Esophagus muscularis mucosa (tissue), 4 donors: ENCODE measurements around the gene PCDH15. TPM values are rescaled to one million over a fixed set of nuclear protein-coding genes. Genes with fewer than 3 reads are reported as not detected.

Source experiments
- DNase-seq: peaks from one replicate; pipeline ENCODE4 v3.0.0-alpha.2; 2017; ENCODE audit errors: extremely low spot score
- H3K27ac ChIP-seq, 4 donors: fragments of 200-600 bp; sonication (generic); replicated peaks in 1 of 4; 1 replicate in 3 of 4; 2 replicates in 1 of 4; pipeline ENCODE4 v1.5.1; 2016 to 2019; ENCODE audit warnings: mild to moderate bottlenecking in 1 of 4
- H3K27me3 ChIP-seq, 4 donors: fragments of 200-600 bp; sonication (generic); one replicate each; pipeline versions ENCODE4 v1.5.1 to v1.6.0; 2016 to 2019
- H3K36me3 ChIP-seq, 4 donors: fragments of 200-600 bp; sonication (generic); one replicate each; pipeline ENCODE4 v1.5.1; 2016 to 2019
- H3K4me1 ChIP-seq, 4 donors: fragments of 200-600 bp; sonication (generic); one replicate each; pipeline ENCODE4 v1.5.1; 2016 to 2019
- H3K4me3 ChIP-seq, 4 donors: fragments of 200-600 bp; sonication (generic); 1 replicate in 2 of 4; 2 replicates in 2 of 4; pipeline ENCODE4 v1.5.1; 2016 to 2019; ENCODE audit warnings: mild to moderate bottlenecking in 4 of 4, moderate library complexity in 1 of 4
- H3K9me3 ChIP-seq, 4 donors: fragments of 200-600 bp; sonication (generic); 1 replicate in 3 of 4; 2 replicates in 1 of 4; pipeline ENCODE4 v1.5.1; 2016 to 2019
- EP300 ChIP-seq: sonication (generic); formaldehyde crosslinking; IDR thresholded peaks from one replicate; pipeline ENCODE4 v1.6.1; 2017; ENCODE audit warnings: antibody characterized with exemption
- POLR2A ChIP-seq: fragments of 450-650 bp; IDR thresholded peaks from one replicate; pipeline ENCODE4 v1.6.1; 2017; ENCODE audit warnings: antibody characterized with exemption, moderate library complexity, mild to moderate bottlenecking, low read depth
- POLR2AphosphoS5 ChIP-seq, 2 donors: sonication (generic); formaldehyde crosslinking; IDR thresholded peaks; one replicate each; pipeline ENCODE4 v1.6.1; 2017; ENCODE audit warnings: antibody characterized with exemption in 2 of 2
- WGBS: methylation state at CpG from one replicate; pipeline ENCODE4 v1.1.5; 2018; 5-methylcytosine and 5-hydroxymethylcytosine counted together
- intact Hi-C: fragments of 100-400 bp; cut with DNase I; formaldehyde crosslinking; loops from one replicate; pipeline ENCODE4 v1.15.1; 2023
- total RNA-seq, 4 donors: library from RNA; depleted of rRNA; stranded (reverse); fragments of >200 nt; gene quantifications; one replicate each; pipeline versions ENCODE4 v1.1.0 to v1.2.1, GENCODE V29; 2016
- TF ChIP-seq, protein P1 (sequence below), 3 experiments: fragments of 200-600 bp in 2 of 3; fragments of 450-650 bp in 1 of 3; sonication (generic) in 2 of 3; IDR thresholded peaks; one replicate each; pipeline ENCODE4 v1.5.1; 2017 to 2019; ENCODE audit warnings: antibody characterized with exemption in 3 of 3, mild to moderate bottlenecking in 2 of 3, moderate library complexity in 1 of 3

Gene PCDH15
- total RNA-seq, 4 donors from 2014 or later = 0.13 to 0.50 TPM; not detected in 2

DNA sequence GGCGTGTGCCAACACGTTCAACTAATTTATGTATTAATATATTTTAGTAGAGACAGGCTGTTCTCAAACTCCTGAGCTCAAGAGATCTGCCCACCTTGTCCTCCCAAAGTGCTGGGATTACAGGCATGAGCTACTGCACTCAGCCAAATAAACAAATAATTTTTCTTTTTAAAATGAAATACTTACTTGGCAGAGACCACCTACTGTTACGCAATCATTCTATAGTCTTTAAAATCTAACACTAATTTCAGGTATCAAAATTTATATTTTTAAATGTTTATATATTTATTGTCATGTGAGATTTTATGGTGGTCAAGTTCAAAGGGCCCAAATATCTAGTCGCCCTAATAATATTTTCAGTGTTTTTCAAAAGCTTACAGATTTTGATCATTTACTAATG is 323.3 kb downstream of the PCDH15 start:
- Histone ChIP-seq H3K36me3 (no peaks in the 10 kb centered on the region), H3K4me3 (no peak overlapping the region), H3K4me1 (no peaks in the 10 kb centered on the region), H3K27me3 (no peaks in the 10 kb centered on the region), H3K27ac (no peak overlapping the region), H3K9me3 (no peaks in the 10 kb centered on the region)
- DNase-seq = no peak
- 84% methylated on average over 4 of the region's 4 CpGs for WGBS
- intact Hi-C loops = no loop called here
- no peak for TF ChIP-seq POLR2AphosphoS5 (IDR thresholded peaks at IDR 0.05)
- TF ChIP-seq, protein P1, sequence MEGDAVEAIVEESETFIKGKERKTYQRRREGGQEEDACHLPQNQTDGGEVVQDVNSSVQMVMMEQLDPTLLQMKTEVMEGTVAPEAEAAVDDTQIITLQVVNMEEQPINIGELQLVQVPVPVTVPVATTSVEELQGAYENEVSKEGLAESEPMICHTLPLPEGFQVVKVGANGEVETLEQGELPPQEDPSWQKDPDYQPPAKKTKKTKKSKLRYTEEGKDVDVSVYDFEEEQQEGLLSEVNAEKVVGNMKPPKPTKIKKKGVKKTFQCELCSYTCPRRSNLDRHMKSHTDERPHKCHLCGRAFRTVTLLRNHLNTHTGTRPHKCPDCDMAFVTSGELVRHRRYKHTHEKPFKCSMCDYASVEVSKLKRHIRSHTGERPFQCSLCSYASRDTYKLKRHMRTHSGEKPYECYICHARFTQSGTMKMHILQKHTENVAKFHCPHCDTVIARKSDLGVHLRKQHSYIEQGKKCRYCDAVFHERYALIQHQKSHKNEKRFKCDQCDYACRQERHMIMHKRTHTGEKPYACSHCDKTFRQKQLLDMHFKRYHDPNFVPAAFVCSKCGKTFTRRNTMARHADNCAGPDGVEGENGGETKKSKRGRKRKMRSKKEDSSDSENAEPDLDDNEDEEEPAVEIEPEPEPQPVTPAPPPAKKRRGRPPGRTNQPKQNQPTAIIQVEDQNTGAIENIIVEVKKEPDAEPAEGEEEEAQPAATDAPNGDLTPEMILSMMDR (IDR thresholded peaks at IDR 0.05) = no peak
- TF ChIP-seq EP300 = no peak
- TF ChIP-seq POLR2A = no peak

- TF ChIP-seq POLR2A (no peak), EP300 (no peak), POLR2AphosphoS5 (IDR thresholded peaks at IDR 0.05) (no peak)
- TF ChIP-seq, protein P1 (IDR thresholded peaks at IDR 0.05) = no peak
- 100% methylated on average over 1 of the region's 1 CpG for WGBS
- H3K4me3 ChIP-seq = no peak overlapping the region
Observed at GRCh38 chr10:54470324-54470631, 330.8 kb downstream of the PCDH15 start.

GRCh38 chr10:54469587-54470323 is 331.3 kb downstream of the PCDH15 start:
- H3K9me3 ChIP-seq = no peaks in the 10 kb centered on the region
- H3K4me3 ChIP-seq = no peak overlapping the region
- H3K27ac ChIP-seq = no peak overlapping the region
- no peaks in the 10 kb centered on the region for H3K27me3 ChIP-seq
- no peak for DNase-seq
- TF ChIP-seq, protein P1 (IDR thresholded peaks at IDR 0.05) = no peak
- TF ChIP-seq POLR2A (no peak), EP300 (no peak), POLR2AphosphoS5 (IDR thresholded peaks at IDR 0.05) (no peak)
- intact Hi-C loops = no loop called here
- 91% methylated on average over 8 of the region's 8 CpGs for WGBS
- H3K36me3 ChIP-seq = no peaks in the 10 kb centered on the region
- no peaks in the 10 kb centered on the region for H3K4me1 ChIP-seq

More at GRCh38 chr10:54470324-54470631, 330.8 kb downstream of the PCDH15 start:
- no peaks in the 10 kb centered on the region for H3K27me3 ChIP-seq
- intact Hi-C loops = no loop called here
- H3K4me1 ChIP-seq = no peaks in the 10 kb centered on the region
- H3K9me3 ChIP-seq = no peaks in the 10 kb centered on the region
- no peak overlapping the region for H3K27ac ChIP-seq
- H3K36me3 ChIP-seq = no peaks in the 10 kb centered on the region
- DNase-seq = no peak

DNA sequence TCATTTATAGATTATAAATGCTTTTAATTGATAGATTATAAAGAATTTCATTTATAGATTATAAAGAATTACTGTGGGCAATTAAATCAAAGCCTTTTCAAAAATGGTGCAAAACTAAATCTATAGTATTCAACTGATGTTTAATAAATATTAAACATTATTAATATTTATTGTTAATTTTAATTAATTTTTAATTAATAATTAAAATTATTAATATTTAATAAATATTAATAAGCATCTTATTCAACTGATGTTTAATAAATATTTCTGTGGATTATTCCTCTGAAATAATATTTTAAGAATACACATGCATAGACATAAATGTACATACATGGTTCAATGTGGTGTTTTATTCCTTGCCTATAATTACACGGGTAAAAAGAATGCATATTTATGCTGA is 346.8 kb downstream of the PCDH15 start:
- Histone ChIP-seq H3K27me3 (no peaks in the 10 kb centered on the region), H3K4me1 (no peaks in the 10 kb centered on the region), H3K9me3 (no peaks in the 10 kb centered on the region), H3K27ac (no peak overlapping the region), H3K36me3 (no peaks in the 10 kb centered on the region), H3K4me3 (no peak overlapping the region)
- WGBS = 86% methylated on average over 1 of the region's 1 CpG
- DNase-seq = no peak
- intact Hi-C loops = no loop called here
- TF ChIP-seq POLR2AphosphoS5 (IDR thresholded peaks at IDR 0.05) = no peak
- TF ChIP-seq, protein P1 (IDR thresholded peaks at IDR 0.05) = no peak
- TF ChIP-seq POLR2A = no peak
- no peak for TF ChIP-seq EP300

- intact Hi-C loops = no loop called here
- no peaks in the 10 kb centered on the region for H3K9me3 ChIP-seq
- no peak for TF ChIP-seq POLR2AphosphoS5 (IDR thresholded peaks at IDR 0.05)
- no peak for TF ChIP-seq POLR2A
- TF ChIP-seq, protein P1 (IDR thresholded peaks at IDR 0.05) = no peak
- TF ChIP-seq EP300 = no peak
- DNase-seq = no peak
- no peak overlapping the region for H3K27ac ChIP-seq
- no peak overlapping the region for H3K4me3 ChIP-seq
- no peaks in the 10 kb centered on the region for H3K36me3 ChIP-seq
- no peaks in the 10 kb centered on the region for H3K4me1 ChIP-seq
- no peaks in the 10 kb centered on the region for H3K27me3 ChIP-seq
- 94% methylated on average over 1 of the region's 1 CpG for WGBS
Observed at GRCh38 chr10:54449056-54449455, 352.0 kb downstream of the PCDH15 start.
